ENCODE measurements around the gene TMEM51. TPM values are rescaled to one million over a fixed set of nuclear protein-coding genes. Genes with fewer than 3 reads are reported as not detected.

The TMEM51 gene
- total RNA-seq, 3 donors from 2014 or later = 1.6 to 26.3 (median 10.8) TPM

DNA sequence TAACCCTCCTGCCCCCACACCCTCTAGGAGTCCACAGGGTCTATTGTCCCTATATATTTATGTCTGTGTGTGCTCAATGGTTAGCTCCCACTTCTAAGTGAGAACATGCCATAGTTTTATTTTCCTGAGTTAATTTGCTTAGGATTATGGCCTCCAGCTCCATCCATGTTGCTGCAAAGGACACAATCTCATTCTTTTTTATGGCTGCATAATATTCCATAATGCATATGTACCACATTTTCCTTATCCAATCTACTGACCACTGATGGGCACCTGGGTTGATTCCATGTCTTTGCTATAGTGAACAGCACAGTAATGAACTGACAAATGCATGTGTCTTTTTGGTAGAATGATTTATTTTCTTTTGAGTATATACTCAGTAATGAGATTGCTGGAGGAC, 80.1 kb downstream of the TMEM51 start:
- TF ChIP-seq, protein P1, sequence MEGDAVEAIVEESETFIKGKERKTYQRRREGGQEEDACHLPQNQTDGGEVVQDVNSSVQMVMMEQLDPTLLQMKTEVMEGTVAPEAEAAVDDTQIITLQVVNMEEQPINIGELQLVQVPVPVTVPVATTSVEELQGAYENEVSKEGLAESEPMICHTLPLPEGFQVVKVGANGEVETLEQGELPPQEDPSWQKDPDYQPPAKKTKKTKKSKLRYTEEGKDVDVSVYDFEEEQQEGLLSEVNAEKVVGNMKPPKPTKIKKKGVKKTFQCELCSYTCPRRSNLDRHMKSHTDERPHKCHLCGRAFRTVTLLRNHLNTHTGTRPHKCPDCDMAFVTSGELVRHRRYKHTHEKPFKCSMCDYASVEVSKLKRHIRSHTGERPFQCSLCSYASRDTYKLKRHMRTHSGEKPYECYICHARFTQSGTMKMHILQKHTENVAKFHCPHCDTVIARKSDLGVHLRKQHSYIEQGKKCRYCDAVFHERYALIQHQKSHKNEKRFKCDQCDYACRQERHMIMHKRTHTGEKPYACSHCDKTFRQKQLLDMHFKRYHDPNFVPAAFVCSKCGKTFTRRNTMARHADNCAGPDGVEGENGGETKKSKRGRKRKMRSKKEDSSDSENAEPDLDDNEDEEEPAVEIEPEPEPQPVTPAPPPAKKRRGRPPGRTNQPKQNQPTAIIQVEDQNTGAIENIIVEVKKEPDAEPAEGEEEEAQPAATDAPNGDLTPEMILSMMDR (IDR thresholded peaks at IDR 0.05) = no peak
- TF ChIP-seq POLR2A (IDR thresholded peaks at IDR 0.05) (no peak), POLR2AphosphoS5 (IDR thresholded peaks at IDR 0.05) (no peak)
- H3K4me1 ChIP-seq = no peaks in the 10 kb centered on the region
- H3K36me3 ChIP-seq = no peaks in the 10 kb centered on the region
- no peaks in the 10 kb centered on the region for H3K9me3 ChIP-seq
- no peak overlapping the region for H3K4me3 ChIP-seq
- intact Hi-C loops (cut with DNase I; ENCODE audit: low total_unique reads) = no loop called here
- H3K27me3 ChIP-seq = no peaks in the 10 kb centered on the region
- H3K27ac ChIP-seq = no peak overlapping the region
- DNase-seq (ENCODE audit: low spot score in 2 of 2) = no peak

DNA sequence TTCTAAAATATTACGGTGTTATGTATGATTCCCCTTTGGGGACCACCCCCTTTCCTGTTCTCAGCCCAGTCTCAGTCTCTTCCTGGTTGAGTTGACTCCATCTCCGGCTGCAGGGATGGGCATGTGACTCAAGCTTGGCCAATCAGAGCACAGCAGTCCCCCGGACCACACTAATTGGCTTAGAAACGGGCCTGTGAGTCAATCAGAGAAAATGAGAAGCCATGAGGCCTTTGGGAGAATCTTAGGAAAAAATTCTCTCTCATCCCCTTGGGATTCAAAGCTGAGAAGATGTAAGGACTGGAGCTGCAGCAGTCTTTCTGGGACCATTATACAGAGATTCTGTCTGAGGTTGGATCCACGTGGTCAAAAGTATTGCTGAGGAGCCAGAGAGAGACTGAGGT, 82.8 kb downstream of the TMEM51 start:
- Histone ChIP-seq H3K4me1 (no peaks in the 10 kb centered on the region), H3K27ac (no peak overlapping the region), H3K27me3 (no peaks in the 10 kb centered on the region), H3K9me3 (no peaks in the 10 kb centered on the region), H3K4me3 (no peak overlapping the region), H3K36me3 (no peaks in the 10 kb centered on the region)
- TF ChIP-seq, protein P1 (IDR thresholded peaks at IDR 0.05) = no peak
- TF ChIP-seq POLR2AphosphoS5 (IDR thresholded peaks at IDR 0.05) (no peak), POLR2A (IDR thresholded peaks at IDR 0.05) (no peak)
- DNase-seq (ENCODE audit: low spot score in 2 of 2) = no peak
- intact Hi-C loops (cut with DNase I; ENCODE audit: low total_unique reads) = no loop called here

DNA sequence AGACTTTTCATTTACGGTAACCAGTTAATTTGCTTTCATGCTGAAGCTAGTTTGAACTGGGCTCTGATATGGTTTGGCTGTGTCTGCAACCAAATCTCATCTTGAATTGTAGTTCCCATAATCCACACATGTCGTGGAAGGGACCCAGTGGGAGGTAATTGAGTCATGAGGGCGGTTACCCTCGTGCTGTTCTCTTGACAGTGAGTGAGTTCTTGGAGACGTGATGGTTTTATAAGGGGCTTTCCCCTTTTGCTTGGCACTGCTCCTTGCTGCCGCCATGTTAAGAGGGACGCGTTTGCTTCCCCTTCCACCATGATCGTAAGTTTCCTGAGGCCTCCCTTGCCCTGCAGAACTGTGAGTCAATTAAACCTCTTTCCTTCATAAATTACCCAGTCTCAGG, 83.2 kb downstream of the TMEM51 start:
- no peak for TF ChIP-seq POLR2AphosphoS5 (IDR thresholded peaks at IDR 0.05)
- TF ChIP-seq, protein P1 (IDR thresholded peaks at IDR 0.05) = no peak
- no peak for TF ChIP-seq POLR2A (IDR thresholded peaks at IDR 0.05)
- no peak for DNase-seq (ENCODE audit: low spot score in 2 of 2)
- Histone ChIP-seq H3K27ac (no peak overlapping the region), H3K36me3 (no peaks in the 10 kb centered on the region), H3K27me3 (no peaks in the 10 kb centered on the region), H3K9me3 (no peaks in the 10 kb centered on the region), H3K4me1 (no peaks in the 10 kb centered on the region), H3K4me3 (no peak overlapping the region)
- intact Hi-C loops (cut with DNase I; ENCODE audit: low total_unique reads) = no loop called here

DNA sequence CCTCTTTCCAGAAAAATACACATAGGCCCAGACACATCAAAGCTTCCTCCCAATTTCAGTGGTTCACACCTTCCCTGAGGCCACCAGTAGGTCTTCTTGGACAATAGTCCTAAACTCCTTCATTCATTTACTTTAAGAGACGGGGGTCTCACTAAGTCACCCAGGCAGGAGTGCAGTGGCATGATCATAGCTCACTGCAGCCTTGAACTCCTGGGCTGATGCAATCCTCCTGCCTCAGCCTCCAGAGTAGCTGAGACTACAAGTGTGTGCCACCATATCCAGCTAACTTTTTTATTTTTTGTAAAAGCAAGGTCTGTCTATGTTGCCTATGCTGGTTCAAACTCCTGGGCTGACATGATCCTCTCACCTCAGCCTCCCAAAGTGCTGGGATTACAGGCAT, 85.2 kb downstream of the TMEM51 start:
- H3K4me3 ChIP-seq = no peak overlapping the region
- intact Hi-C loops (cut with DNase I; ENCODE audit: low total_unique reads) = loop anchor here (1.0 kb wide), 2 partner anchors 8 to 28 kb away; no protein-coding TSS in a partner anchor
- DNase-seq (ENCODE audit: low spot score in 2 of 2) = no peak
- no peak overlapping the region for H3K27ac ChIP-seq
- H3K36me3 ChIP-seq = no peaks in the 10 kb centered on the region
- H3K27me3 ChIP-seq = no peaks in the 10 kb centered on the region
- H3K4me1 ChIP-seq = no peaks in the 10 kb centered on the region
- no peaks in the 10 kb centered on the region for H3K9me3 ChIP-seq
- TF ChIP-seq POLR2A (IDR thresholded peaks at IDR 0.05) = no peak
- TF ChIP-seq, protein P1 (IDR thresholded peaks at IDR 0.05) = no peak
- no peak for TF ChIP-seq POLR2AphosphoS5 (IDR thresholded peaks at IDR 0.05)

DNA sequence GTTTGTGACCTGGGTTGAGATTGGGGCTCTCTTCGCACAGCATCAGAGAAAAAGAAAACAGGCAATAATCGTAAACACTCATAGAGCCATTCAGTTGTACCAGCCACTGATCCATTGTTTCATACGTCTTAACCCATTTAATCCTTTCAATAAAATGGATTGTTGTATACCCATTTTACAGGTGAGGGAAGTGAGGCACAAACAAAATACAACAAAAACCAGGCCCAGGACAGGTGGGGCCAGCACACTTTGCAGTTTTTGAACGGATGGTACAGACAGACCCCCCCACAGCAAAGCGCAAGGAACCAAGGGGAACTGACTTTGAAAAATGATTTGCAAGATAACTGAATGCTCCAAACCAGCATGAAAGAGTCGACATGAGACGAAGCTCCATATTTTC, 89.2 kb downstream of the TMEM51 start:
- no peak overlapping the region for H3K4me3 ChIP-seq
- H3K4me1 ChIP-seq = no peaks in the 10 kb centered on the region
- H3K27ac ChIP-seq = no peak overlapping the region
- H3K9me3 ChIP-seq = no peaks in the 10 kb centered on the region
- DNase-seq (ENCODE audit: low spot score in 2 of 2) = no peak
- intact Hi-C loops (cut with DNase I; ENCODE audit: low total_unique reads) = no loop called here
- H3K27me3 ChIP-seq = no peaks in the 10 kb centered on the region
- TF ChIP-seq, protein P1 (IDR thresholded peaks at IDR 0.05) = no peak
- no peak for TF ChIP-seq POLR2A (IDR thresholded peaks at IDR 0.05)
- TF ChIP-seq POLR2AphosphoS5 (IDR thresholded peaks at IDR 0.05) = no peak
- no peaks in the 10 kb centered on the region for H3K36me3 ChIP-seq

Data from breast epithelium (tissue), 4 donors.